ENCODE data around the gene MGAT3.

DNA sequence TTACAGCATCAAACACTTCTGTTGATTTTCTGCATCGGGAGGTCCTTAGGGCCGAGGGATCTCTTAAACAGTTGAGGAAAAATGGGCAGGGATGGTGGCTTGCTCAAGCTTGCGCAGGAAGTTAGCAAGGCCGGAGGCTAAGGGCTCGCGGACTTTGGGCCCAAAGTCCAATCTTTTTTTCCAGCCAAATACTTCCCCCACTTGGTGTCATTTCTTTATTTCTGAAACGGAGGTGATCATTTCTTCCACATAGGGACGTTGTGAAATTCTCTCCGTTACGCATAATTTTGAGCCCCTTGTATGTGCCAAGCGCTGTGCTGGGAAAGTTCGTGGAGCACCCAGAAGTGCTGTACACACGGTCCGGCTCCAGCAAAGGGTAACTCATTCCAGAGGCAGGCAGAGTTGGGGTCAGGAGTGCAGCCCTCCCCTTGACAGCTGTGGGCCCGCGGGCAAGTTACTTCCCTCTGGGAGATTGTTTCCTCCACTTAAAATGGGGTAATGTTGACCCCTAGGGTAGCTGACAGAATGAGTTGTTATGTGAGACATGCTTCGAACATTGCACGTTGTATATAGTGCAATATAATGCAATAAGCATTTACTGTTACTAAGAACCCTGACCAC, 46.1 kb downstream of the MGAT3 start:
- no peak for TF ChIP-seq POLR2AphosphoS5 (IDR thresholded peaks at IDR 0.05; ENCODE audit: low read depth, low read length)
- TF ChIP-seq POLR2A (IDR thresholded peaks at IDR 0.05; ENCODE audit: borderline replicate concordance, extremely low read depth, insufficient read depth, insufficient read length) = no peak
- TF ChIP-seq, protein P1, sequence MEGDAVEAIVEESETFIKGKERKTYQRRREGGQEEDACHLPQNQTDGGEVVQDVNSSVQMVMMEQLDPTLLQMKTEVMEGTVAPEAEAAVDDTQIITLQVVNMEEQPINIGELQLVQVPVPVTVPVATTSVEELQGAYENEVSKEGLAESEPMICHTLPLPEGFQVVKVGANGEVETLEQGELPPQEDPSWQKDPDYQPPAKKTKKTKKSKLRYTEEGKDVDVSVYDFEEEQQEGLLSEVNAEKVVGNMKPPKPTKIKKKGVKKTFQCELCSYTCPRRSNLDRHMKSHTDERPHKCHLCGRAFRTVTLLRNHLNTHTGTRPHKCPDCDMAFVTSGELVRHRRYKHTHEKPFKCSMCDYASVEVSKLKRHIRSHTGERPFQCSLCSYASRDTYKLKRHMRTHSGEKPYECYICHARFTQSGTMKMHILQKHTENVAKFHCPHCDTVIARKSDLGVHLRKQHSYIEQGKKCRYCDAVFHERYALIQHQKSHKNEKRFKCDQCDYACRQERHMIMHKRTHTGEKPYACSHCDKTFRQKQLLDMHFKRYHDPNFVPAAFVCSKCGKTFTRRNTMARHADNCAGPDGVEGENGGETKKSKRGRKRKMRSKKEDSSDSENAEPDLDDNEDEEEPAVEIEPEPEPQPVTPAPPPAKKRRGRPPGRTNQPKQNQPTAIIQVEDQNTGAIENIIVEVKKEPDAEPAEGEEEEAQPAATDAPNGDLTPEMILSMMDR (IDR thresholded peaks at IDR 0.05 in 2 of 3, conservative IDR thresholded peaks at IDR 0.05 in 1 of 3; ENCODE audit: borderline replicate concordance in 1 of 3, insufficient read depth in 1 of 3, low read depth in 2 of 3, low read length in 2 of 3) = no peak
- TF ChIP-seq EZH2phosphoT487 (IDR thresholded peaks at IDR 0.05; ENCODE audit: borderline replicate concordance) = no peak
- no peak for TF ChIP-seq EGR1 (IDR thresholded peaks at IDR 0.05; ENCODE audit: low read depth)
- no peak for TF ChIP-seq EZH2 (IDR thresholded peaks at IDR 0.05)
- TF ChIP-seq REST (IDR thresholded peaks at IDR 0.05; ENCODE audit: low read depth) = no peak
- no peak for TF ChIP-seq ELF1 (IDR thresholded peaks at IDR 0.05; ENCODE audit: borderline replicate concordance, low read depth)
- TF ChIP-seq ZNF274 (IDR thresholded peaks at IDR 0.05; ENCODE audit: low read depth, low read length) = no peak

Data from HCT116 (cell line).